Hepatocyte (in vitro differentiated cells): ENCODE data around the gene FCAR.
"Not testable (repeated sequence)": the region's sequence is repeated elsewhere in the genome, so short reads cannot be mapped to it uniquely, and the experiment has no call there.

Experiments
- EZH2 ChIP-seq: fragments of 200-600 bp; sonication (generic); IDR thresholded peaks from 2 replicates; pipeline ENCODE4 v1.6.1; 2016; ENCODE audit warnings: antibody characterized with exemption, mild to moderate bottlenecking, borderline replicate concordance
- TF ChIP-seq, protein P1 (sequence below): fragments of 200-600 bp; sonication (generic); IDR thresholded peaks from 2 replicates; pipeline ENCODE4 v1.5.1; 2016; ENCODE audit warnings: antibody characterized with exemption, mild to moderate bottlenecking; ENCODE audit not compliant: poor library complexity

DNA sequence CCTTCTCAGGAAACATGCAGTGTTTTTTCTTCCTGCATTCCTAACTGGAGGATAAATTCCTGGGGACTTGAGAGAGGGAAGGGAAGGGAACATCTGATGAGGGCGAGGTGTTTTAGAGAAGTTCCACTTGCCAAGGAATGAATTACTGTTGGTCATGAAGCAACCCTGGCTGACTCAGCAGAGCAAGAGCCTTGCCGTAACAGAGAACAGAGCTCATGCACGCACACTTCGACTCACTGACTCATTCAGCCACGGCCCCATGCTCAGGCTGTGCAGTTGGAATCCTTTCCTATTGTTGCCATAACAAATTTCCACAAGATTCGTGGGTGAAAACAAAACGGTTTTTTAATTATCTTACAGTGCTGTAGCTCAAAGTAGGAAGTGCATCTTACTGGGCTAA is 48.7 kb upstream of the FCAR start:
- TF ChIP-seq, protein P1, sequence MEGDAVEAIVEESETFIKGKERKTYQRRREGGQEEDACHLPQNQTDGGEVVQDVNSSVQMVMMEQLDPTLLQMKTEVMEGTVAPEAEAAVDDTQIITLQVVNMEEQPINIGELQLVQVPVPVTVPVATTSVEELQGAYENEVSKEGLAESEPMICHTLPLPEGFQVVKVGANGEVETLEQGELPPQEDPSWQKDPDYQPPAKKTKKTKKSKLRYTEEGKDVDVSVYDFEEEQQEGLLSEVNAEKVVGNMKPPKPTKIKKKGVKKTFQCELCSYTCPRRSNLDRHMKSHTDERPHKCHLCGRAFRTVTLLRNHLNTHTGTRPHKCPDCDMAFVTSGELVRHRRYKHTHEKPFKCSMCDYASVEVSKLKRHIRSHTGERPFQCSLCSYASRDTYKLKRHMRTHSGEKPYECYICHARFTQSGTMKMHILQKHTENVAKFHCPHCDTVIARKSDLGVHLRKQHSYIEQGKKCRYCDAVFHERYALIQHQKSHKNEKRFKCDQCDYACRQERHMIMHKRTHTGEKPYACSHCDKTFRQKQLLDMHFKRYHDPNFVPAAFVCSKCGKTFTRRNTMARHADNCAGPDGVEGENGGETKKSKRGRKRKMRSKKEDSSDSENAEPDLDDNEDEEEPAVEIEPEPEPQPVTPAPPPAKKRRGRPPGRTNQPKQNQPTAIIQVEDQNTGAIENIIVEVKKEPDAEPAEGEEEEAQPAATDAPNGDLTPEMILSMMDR, result not testable (repeated sequence)
- TF ChIP-seq EZH2, result not testable (repeated sequence)
